ENCODE measurements around the gene HYAL3. TPM values are rescaled to one million over a fixed set of nuclear protein-coding genes. Genes with fewer than 3 reads are reported as not detected.

HYAL3 gene
- total RNA-seq: 1 to 10 TPM; 2.2 to 2.8 TPM
- long read RNA-seq, partial matches to known transcripts: 2 of 3 reads
- long read RNA-seq, other reads (novel, unspliced or antisense): 0 of 3 reads

- DNase-seq (peak; percentile 99 to 100), ATAC-seq (peak; percentile 80)
- intact Hi-C loops (cut with DNase I, micrococcal nuclease): no loop called here
Measured at GRCh38 chr3:50298836-50299637, at the start of gene HYAL3, which contains the start of gene NAA80. Gene HYAL3 (minus strand): TSS chr3:50299405. CDS start chr3:50295602, 3,803 bp downstream. Gene NAA80 (minus strand): TSS chr3:50299405. CDS start chr3:50297463, 1,942 bp downstream.

GRCh38 chr3:50347187-50347813, 48.1 kb upstream of the HYAL3 start:
- intact Hi-C loops (cut with DNase I, micrococcal nuclease): no loop called here
- peak in 1 of 2 donors; percentile 77 for DNase-seq
- ATAC-seq: peak; percentile 8

- ATAC-seq: peak; percentile 52
- intact Hi-C loops (cut with DNase I, micrococcal nuclease): no loop called here
- DNase-seq: peak; percentile 72 to 79
Measured at GRCh38 chr3:50345586-50346234, 46.5 kb upstream of the HYAL3 start, which contains the start of gene ZMYND10. Gene ZMYND10 (minus strand): TSS chr3:50345732. CDS start chr3:50345579, 153 bp downstream.

GRCh38 chr3:50345008-50345407, 45.8 kb upstream of the HYAL3 start:
- intact Hi-C loops (cut with DNase I, micrococcal nuclease): no loop called here
- DNase-seq: no peak
- ATAC-seq: no peak

GRCh38 chr3:50342813-50343633, 43.8 kb upstream of the HYAL3 start:
- intact Hi-C loops (cut with DNase I, micrococcal nuclease): no loop called here
- DNase-seq: no peak
- ATAC-seq: no peak

- DNase-seq (no peak), ATAC-seq (no peak)
- intact Hi-C loops (cut with DNase I, micrococcal nuclease): no loop called here
Measured at GRCh38 chr3:50341996-50342650, 42.9 kb upstream of the HYAL3 start.

GRCh38 chr3:50341537-50341936, 42.3 kb upstream of the HYAL3 start:
- DNase-seq: no peak
- intact Hi-C loops (cut with DNase I, micrococcal nuclease): no loop called here

GRCh38 chr3:50340448-50341329, 41.5 kb upstream of the HYAL3 start, which contains the start of gene RASSF1:
Gene RASSF1 (minus strand): TSS chr3:50340836. CDS start chr3:50340805, 31 bp downstream.
- intact Hi-C loops (cut with DNase I, micrococcal nuclease): no loop called here
- ATAC-seq: peak; percentile 33
- DNase-seq: peak; percentile 79 to 84

More at GRCh38 chr3:50341537-50341936, 42.3 kb upstream of the HYAL3 start:
- ATAC-seq: no peak

- ATAC-seq (no peak), DNase-seq (no peak)
- intact Hi-C loops (cut with DNase I, micrococcal nuclease): no loop called here
Measured at GRCh38 chr3:50340147-50340447, 40.9 kb upstream of the HYAL3 start.

- no peak for DNase-seq
- intact Hi-C loops (cut with DNase I, micrococcal nuclease): no loop called here
- no peak for ATAC-seq
Measured at GRCh38 chr3:50339485-50340146, 40.4 kb upstream of the HYAL3 start.

- ATAC-seq: no peak
- DNase-seq: no peak
- intact Hi-C loops (cut with DNase I, micrococcal nuclease): no loop called here
Measured at GRCh38 chr3:50338965-50339364, 39.8 kb upstream of the HYAL3 start.

- intact Hi-C loops (cut with DNase I, micrococcal nuclease): no loop called here
- ATAC-seq: peak; percentile 83
- peak; percentile 99 to 100 for DNase-seq
Measured at GRCh38 chr3:50337175-50337861, 38.1 kb upstream of the HYAL3 start.

GRCh38 chr3:50336452-50337174, 37.4 kb upstream of the HYAL3 start:
- no peak for DNase-seq
- ATAC-seq: peak; percentile 7
- intact Hi-C loops (cut with DNase I, micrococcal nuclease): no loop called here

GRCh38 chr3:50334339-50335075, 35.3 kb upstream of the HYAL3 start:
- intact Hi-C loops (cut with DNase I, micrococcal nuclease): no loop called here
- no peak for ATAC-seq
- DNase-seq: no peak

Data from left colon (tissue), 2 donors.